B cell (primary cell): ENCODE results near the gene CARS2. TPM values are rescaled to one million over a fixed set of nuclear protein-coding genes. Genes with fewer than 3 reads are reported as not detected.

Experiments used
- ATAC-seq: fragments of 200-7000 bp; cut with Tn5 transposase; one replicate; pipeline ENCODE4 v1.10.0; 2021; ENCODE audit warnings: low read depth, mild to moderate bottlenecking, moderate number of reproducible peaks, moderate library complexity
- CTCF ChIA-PET: fragments of 350-600 bp; sonication (Branson Sonifier 250); formaldehyde crosslinking; loops from one replicate; lab custom pipeline; 2021; ENCODE audit warnings: antibody characterized with exemption, inconsistent platforms; lab: Charles Lee
- POLR2A ChIA-PET: fragments of 350-600 bp; sonication (Branson Sonifier 250); formaldehyde crosslinking; loops from one replicate; lab custom pipeline; 2021; ENCODE audit warnings: antibody characterized with exemption; lab: Charles Lee
- DNase-seq: peaks from one replicate; pipeline ENCODE4 v3.0.0; 2013
- H2AFZ ChIP-seq: 2 replicates; pipeline ENCODE4 v1.6.1; 2012; ENCODE audit warnings: mild to moderate bottlenecking, low read depth, low read length; ENCODE audit not compliant: insufficient read depth, poor library complexity, severe bottlenecking
- H3K27ac ChIP-seq, 2 donors: 1 replicate in 1 of 2; 2 replicates in 1 of 2; pipeline ENCODE4 v1.5.1; 2012 to 2013; ENCODE audit warnings: low read length in 2 of 2, mild to moderate bottlenecking in 2 of 2, moderate library complexity in 1 of 2
- H3K27me3 ChIP-seq, 4 experiments: fragments of 200-600 bp in 1 of 4; sonication (generic) in 1 of 4; replicated peaks in 1 of 4; 1 replicate in 2 of 4; 2 replicates in 2 of 4; pipeline versions ENCODE4 v1.6.1 to v1.7.0; 2013 to 2016; ENCODE audit warnings: low read length in 3 of 4, mild to moderate bottlenecking in 2 of 4, mixed read lengths in 1 of 4, moderate library complexity in 1 of 4; ENCODE audit not compliant: insufficient read depth in 4 of 4, control insufficient read depth in 3 of 4; ENCODE audit errors: control extremely low read depth in 1 of 4
- H3K36me3 ChIP-seq, 2 experiments: replicated peaks in 1 of 2; 1 replicate in 1 of 2; 2 replicates in 1 of 2; pipeline versions ENCODE4 v1.6.1 to v1.7.1; 2013; ENCODE audit warnings: low read length in 1 of 2; ENCODE audit not compliant: insufficient read depth in 2 of 2, control insufficient read depth in 1 of 2; ENCODE audit errors: control extremely low read depth in 1 of 2, extremely low read depth in 1 of 2
- H3K4me1 ChIP-seq, 2 donors: fragments of 200-600 bp in 1 of 2; sonication (generic) in 1 of 2; 1 replicate in 1 of 2; 2 replicates in 1 of 2; pipeline versions ENCODE4 v1.5.1 to v1.6.1; 2013 to 2017; ENCODE audit warnings: low read length in 2 of 2; ENCODE audit not compliant: control insufficient read depth in 2 of 2, insufficient read depth in 2 of 2
- H3K4me2 ChIP-seq: replicated peaks from 2 replicates; pipeline ENCODE3; 2012; ENCODE audit warnings: mild to moderate bottlenecking, low read depth, low read length; ENCODE audit not compliant: poor library complexity, severe bottlenecking
- H3K4me3 ChIP-seq, 5 experiments: fragments of 200-600 bp in 1 of 5; sonication (generic) in 1 of 5; 1 replicate in 3 of 5; 2 replicates in 2 of 5; pipeline versions ENCODE4 v1.5.1 to v1.7.0; 2011 to 2016; ENCODE audit warnings: low read length in 4 of 5, mild to moderate bottlenecking in 4 of 5, low read depth in 2 of 5, control low read depth in 1 of 5, moderate library complexity in 1 of 5; ENCODE audit not compliant: insufficient read depth in 1 of 5; ENCODE audit errors: control extremely low read depth in 1 of 5, extremely low read depth in 1 of 5
- H3K79me2 ChIP-seq: fragments of 200-600 bp; sonication (generic); one replicate; pipeline ENCODE4 v1.6.0; 2016; ENCODE audit warnings: low read length; ENCODE audit not compliant: control insufficient read depth, insufficient read depth
- H3K9ac ChIP-seq: fragments of 200-600 bp; sonication (generic); 2 replicates; pipeline ENCODE4 v1.6.1; 2017; ENCODE audit warnings: mild to moderate bottlenecking, low read length, moderate library complexity
- H3K9me3 ChIP-seq, 3 donors: one replicate each; pipeline versions ENCODE4 v1.6.1 to v1.7.1; 2013; ENCODE audit warnings: low read length in 2 of 3; ENCODE audit not compliant: control insufficient read depth in 2 of 3, insufficient read depth in 1 of 3; ENCODE audit errors: control extremely low read depth in 1 of 3
- H4K20me1 ChIP-seq: 2 replicates; pipeline ENCODE4 v1.6.0; 2012; ENCODE audit warnings: mild to moderate bottlenecking, low read length; ENCODE audit not compliant: insufficient read depth, control insufficient read depth, poor library complexity, severe bottlenecking
- H3K27ac Mint-ChIP-seq: one replicate; pipeline ENCODE4 v1.8.0; 2021; ENCODE audit warnings: mixed read lengths
- H3K27me3 Mint-ChIP-seq: one replicate; pipeline ENCODE4 v1.8.0; 2021; ENCODE audit warnings: mixed read lengths
- H3K4me1 Mint-ChIP-seq: one replicate; pipeline ENCODE4 v1.8.0; 2021; ENCODE audit warnings: mixed read lengths
- H3K4me3 Mint-ChIP-seq: one replicate; pipeline ENCODE4 v1.8.0; 2021; ENCODE audit warnings: mixed read lengths
- H3K9me3 Mint-ChIP-seq: one replicate; pipeline ENCODE4 v1.8.0; 2022; ENCODE audit warnings: mixed read lengths; ENCODE audit not compliant: insufficient read depth
- EZH2 ChIP-seq: IDR thresholded peaks from 2 replicates; pipeline ENCODE4 v1.6.1; 2012; ENCODE audit warnings: borderline replicate concordance, low read depth, mild to moderate bottlenecking, moderate library complexity, low read length; ENCODE audit not compliant: insufficient read depth, poor library complexity, severe bottlenecking
- WGBS: methylation state at CpG from one replicate; pipeline ENCODE4 v1.1.5; 2013; ENCODE audit warnings: missing lambda C conversion rate; ENCODE audit not compliant: insufficient coverage; 5-methylcytosine and 5-hydroxymethylcytosine counted together
- intact Hi-C: fragments of 100-400 bp; cut with micrococcal nuclease; formaldehyde crosslinking; loops from one replicate; pipeline ENCODE4 v1.10.0; 2022
- polyA plus RNA-seq: library from polyadenylated mRNA; depleted of rRNA; stranded (reverse); fragments of >200 nt; gene quantifications from 2 replicates; pipeline ENCODE4 v1.2.3, GENCODE V29; 2012
- total RNA-seq, 2 donors: library from RNA; stranded (reverse); fragments of 120-200 nt in 1 of 2; gene quantifications; 1 replicate in 1 of 2; 2 replicates in 1 of 2; pipeline versions ENCODE4 v1.2.3 to v1.2.4, GENCODE V29; 2013 to 2022
- TF ChIP-seq, protein P1 (sequence below): fragments of 200-600 bp; IDR thresholded peaks from one replicate; pipeline ENCODE4 v1.8.0; 2022; ENCODE audit warnings: antibody characterized with exemption, mild to moderate bottlenecking

CARS2 gene
- total and polyA plus RNA-seq, 2 donors (not counting 1 experiment from before 2014, with no cell fraction given): 154 to 188 TPM

DNA sequence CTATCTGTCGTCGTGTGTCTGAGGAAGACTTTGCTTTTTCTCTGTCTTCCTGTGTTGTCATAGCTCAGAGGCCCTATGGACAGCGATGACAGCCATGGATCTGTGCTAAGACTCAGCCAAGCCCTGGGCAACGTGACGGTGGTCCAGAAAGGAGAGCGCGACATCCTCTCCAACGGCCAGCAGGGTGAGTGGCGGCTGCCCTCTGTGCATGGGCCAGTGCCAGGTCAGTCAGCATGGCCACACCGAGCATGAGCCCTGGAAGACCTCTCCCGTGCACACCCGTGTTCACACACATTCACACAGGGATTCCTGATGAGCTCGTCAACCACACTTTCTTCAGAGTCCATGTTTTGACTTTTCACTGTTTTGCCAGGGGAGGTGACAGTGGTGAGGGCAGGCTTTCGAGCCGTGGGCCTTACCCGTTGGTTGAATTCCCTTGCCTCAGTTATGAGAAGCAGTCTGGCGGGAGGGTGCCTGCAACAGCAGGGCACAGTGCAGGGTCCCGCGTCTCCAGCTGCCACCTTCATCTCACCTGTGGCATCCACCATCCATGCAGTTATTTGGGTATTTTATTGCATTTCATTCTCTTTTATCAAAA is 70.4 kb downstream of the CARS2 start:
- Histone ChIP-seq H3K9ac (no peak overlapping the region), H3K4me2 (no peak overlapping the region), H3K4me1 (no peaks in the 10 kb centered on the region), H4K20me1 (peaks cover 34% of the 10 kb centered on the region), H2AFZ (no peak overlapping the region), H3K79me2 (peaks cover 24% of the 10 kb centered on the region), H3K27me3 (no peaks in the 10 kb centered on the region), H3K9me3 (no peaks in the 10 kb centered on the region), H3K36me3 (peaks cover 2 to 76% of the 10 kb centered on the region in 2 experiments), H3K27ac (no peak overlapping the region), H3K4me3 (no peak overlapping the region)
- ChIA-PET POLR2A (no interaction called here), CTCF (no interaction called here)
- no peaks in the 10 kb centered on the region for H3K27me3 Mint-ChIP-seq
- WGBS: 94% methylated on average over 14 of the region's 19 CpGs
- H3K4me3 Mint-ChIP-seq: no peak overlapping the region
- no peak for DNase-seq
- no peaks in the 10 kb centered on the region for H3K9me3 Mint-ChIP-seq
- no peak for ATAC-seq
- H3K27ac Mint-ChIP-seq: no peak overlapping the region
- no peaks in the 10 kb centered on the region for H3K4me1 Mint-ChIP-seq
- intact Hi-C loops: no loop called here
- TF ChIP-seq EZH2: no peak
- TF ChIP-seq, protein P1, sequence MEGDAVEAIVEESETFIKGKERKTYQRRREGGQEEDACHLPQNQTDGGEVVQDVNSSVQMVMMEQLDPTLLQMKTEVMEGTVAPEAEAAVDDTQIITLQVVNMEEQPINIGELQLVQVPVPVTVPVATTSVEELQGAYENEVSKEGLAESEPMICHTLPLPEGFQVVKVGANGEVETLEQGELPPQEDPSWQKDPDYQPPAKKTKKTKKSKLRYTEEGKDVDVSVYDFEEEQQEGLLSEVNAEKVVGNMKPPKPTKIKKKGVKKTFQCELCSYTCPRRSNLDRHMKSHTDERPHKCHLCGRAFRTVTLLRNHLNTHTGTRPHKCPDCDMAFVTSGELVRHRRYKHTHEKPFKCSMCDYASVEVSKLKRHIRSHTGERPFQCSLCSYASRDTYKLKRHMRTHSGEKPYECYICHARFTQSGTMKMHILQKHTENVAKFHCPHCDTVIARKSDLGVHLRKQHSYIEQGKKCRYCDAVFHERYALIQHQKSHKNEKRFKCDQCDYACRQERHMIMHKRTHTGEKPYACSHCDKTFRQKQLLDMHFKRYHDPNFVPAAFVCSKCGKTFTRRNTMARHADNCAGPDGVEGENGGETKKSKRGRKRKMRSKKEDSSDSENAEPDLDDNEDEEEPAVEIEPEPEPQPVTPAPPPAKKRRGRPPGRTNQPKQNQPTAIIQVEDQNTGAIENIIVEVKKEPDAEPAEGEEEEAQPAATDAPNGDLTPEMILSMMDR: no peak

DNA sequence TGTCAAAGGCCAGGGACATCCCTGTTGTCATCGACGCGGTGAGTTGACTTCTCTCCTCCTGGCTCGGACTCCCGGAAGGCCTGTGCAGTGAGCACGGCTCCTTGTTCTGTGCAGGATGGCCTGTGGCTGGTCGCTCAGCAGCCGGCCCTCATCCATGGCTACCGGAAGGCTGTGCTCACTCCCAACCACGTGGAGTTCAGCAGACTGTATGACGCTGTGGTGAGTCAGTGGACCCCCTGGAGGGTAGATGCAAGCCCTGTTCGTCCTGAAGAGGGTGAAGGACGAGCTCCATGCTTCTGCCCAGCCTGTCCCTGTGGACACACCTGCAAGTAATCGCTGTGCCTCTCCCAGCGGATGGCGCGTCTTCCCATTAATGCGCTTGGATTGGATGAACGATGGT is 71.4 kb downstream of the CARS2 start:
- peaks cover 30% of the 10 kb centered on the region for H3K79me2 ChIP-seq
- H3K4me2 ChIP-seq: no peak overlapping the region
- H3K4me1 ChIP-seq: no peaks in the 10 kb centered on the region
- no peak overlapping the region for H3K27ac ChIP-seq
- TF ChIP-seq, protein P1: no peak
- no peak for TF ChIP-seq EZH2
- Mint-ChIP-seq H3K4me1 (no peaks in the 10 kb centered on the region), H3K27ac (no peak overlapping the region), H3K4me3 (no peak overlapping the region), H3K27me3 (no peaks in the 10 kb centered on the region), H3K9me3 (no peaks in the 10 kb centered on the region)
- no peak overlapping the region for H2AFZ ChIP-seq
- peaks cover 34% of the 10 kb centered on the region for H4K20me1 ChIP-seq
- no peaks in the 10 kb centered on the region for H3K9me3 ChIP-seq
- H3K27me3 ChIP-seq: no peaks in the 10 kb centered on the region
- WGBS: 98% methylated on average over 19 of the region's 19 CpGs
- intact Hi-C loops: no loop called here
- H3K4me3 ChIP-seq: no peak overlapping the region
- peaks cover 2 to 70% of the 10 kb centered on the region in 2 experiments for H3K36me3 ChIP-seq
- POLR2A ChIA-PET: interaction anchor here (0.6 kb wide), 1 partner anchor 90 kb away, joined by 3 read pairs; no protein-coding TSS in a partner anchor
- DNase-seq (no peak), ATAC-seq (no peak)
- H3K9ac ChIP-seq: no peak overlapping the region
- CTCF ChIA-PET: no interaction called here
